Measurements from ENCODE around the gene DQX1. TPM values are rescaled to one million over a fixed set of nuclear protein-coding genes. Genes with fewer than 3 reads are reported as not detected.

The DQX1 gene
- total RNA-seq, 1 experiment from 2014 or later, result 1.3 TPM

DNA sequence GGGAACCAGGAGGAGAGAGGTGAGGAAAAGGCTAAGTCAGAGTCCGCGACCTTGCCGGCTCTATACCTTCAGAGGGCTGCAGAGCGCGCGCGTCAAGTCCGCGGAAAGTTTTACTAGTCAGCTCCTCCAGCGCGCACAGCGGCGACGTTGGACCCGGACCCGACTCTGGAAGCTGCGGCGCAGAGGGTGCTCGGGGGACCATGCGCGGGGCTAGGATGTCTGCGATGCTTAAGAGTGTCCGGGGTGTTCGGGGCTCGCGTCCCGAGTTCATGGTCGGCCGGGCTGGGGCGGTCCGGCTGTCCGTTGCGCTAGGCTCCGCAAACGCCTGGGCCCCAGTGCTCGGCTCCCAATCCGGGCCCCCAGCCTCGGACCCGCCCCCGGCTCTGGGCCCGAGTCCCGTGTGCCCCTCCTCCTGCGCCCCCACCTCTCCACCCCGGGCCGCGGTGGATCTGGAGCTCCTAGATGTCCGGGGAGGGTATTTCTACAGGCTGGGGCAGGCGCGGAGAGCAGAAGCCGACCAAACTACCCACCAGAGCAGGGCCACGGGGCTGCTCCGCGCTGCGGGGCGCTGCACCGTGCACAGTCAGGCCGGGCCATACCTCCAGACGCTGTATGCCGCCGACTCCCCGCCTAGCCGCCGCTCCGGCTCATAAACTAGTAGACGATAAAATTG lies 26.6 kb downstream of the DQX1 start, which contains the start of gene LBX2:
TSS of gene LBX2 (minus strand) at position 337 of the 673 bp plus-strand sequence. CDS start at position 271, 66 bp downstream.
- H3K4me2 ChIP-seq, result peak within 1 kb of the TSS; percentile 88
- H3K9me3 ChIP-seq (ENCODE audit: insufficient read depth, low read depth), result no peaks in the 10 kb centered on the region
- H3K4me3 ChIP-seq, result peak within 1 kb of the TSS; percentile 62
- TF ChIP-seq EZH2 (IDR thresholded peaks at IDR 0.05; ENCODE audit: low read depth), result no peak
- TF ChIP-seq, protein P1, sequence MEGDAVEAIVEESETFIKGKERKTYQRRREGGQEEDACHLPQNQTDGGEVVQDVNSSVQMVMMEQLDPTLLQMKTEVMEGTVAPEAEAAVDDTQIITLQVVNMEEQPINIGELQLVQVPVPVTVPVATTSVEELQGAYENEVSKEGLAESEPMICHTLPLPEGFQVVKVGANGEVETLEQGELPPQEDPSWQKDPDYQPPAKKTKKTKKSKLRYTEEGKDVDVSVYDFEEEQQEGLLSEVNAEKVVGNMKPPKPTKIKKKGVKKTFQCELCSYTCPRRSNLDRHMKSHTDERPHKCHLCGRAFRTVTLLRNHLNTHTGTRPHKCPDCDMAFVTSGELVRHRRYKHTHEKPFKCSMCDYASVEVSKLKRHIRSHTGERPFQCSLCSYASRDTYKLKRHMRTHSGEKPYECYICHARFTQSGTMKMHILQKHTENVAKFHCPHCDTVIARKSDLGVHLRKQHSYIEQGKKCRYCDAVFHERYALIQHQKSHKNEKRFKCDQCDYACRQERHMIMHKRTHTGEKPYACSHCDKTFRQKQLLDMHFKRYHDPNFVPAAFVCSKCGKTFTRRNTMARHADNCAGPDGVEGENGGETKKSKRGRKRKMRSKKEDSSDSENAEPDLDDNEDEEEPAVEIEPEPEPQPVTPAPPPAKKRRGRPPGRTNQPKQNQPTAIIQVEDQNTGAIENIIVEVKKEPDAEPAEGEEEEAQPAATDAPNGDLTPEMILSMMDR (conservative IDR thresholded peaks at IDR 0.05), result no peak
- no peaks in the 10 kb centered on the region for H3K9me2 ChIP-seq (ENCODE audit: insufficient read depth)
- intact Hi-C loops (cut with micrococcal nuclease; ENCODE audit: unreplicated experiment), result no loop called here
- ChIA-PET POLR2A (ENCODE audit: unreplicated experiment) (interaction anchor here (0.5 kb wide), 1 partner anchor 28 kb away, joined by 8 read pairs; no protein-coding TSS in a partner anchor), CTCF (no interaction called here)
- H4K20me1 ChIP-seq (ENCODE audit: insufficient read depth), result no peaks in the 10 kb centered on the region
- peaks cover 10% of the 10 kb centered on the region; the same call in 1 of the 2 replicates for H3K79me2 ChIP-seq (ENCODE audit: low read depth)
- 0 out of 2 replicates have a peak, but pooled peaks cover under 1% of the 10 kb centered on the region for H3K36me3 ChIP-seq (ENCODE audit: low read depth)
- H3K4me1 ChIP-seq (replicated peaks; ENCODE audit: insufficient read depth), result peaks cover 16% of the 10 kb centered on the region
- BruUV-seq (replicated peaks), result no TSS peak
- H3F3A ChIP-seq (ENCODE audit: insufficient read depth, low read depth), result peaks cover 20% of the 10 kb centered on the region; the same call in 1 of the 2 replicates
- H3K27ac ChIP-seq, result no peak within 1 kb of the TSS
- DNase-seq, result no peak
- peak within 1 kb of the TSS; percentile 88 for H2AFZ ChIP-seq
- H3K27me3 ChIP-seq (ENCODE audit: insufficient read depth, low read depth), result no peaks in the 10 kb centered on the region

DNA sequence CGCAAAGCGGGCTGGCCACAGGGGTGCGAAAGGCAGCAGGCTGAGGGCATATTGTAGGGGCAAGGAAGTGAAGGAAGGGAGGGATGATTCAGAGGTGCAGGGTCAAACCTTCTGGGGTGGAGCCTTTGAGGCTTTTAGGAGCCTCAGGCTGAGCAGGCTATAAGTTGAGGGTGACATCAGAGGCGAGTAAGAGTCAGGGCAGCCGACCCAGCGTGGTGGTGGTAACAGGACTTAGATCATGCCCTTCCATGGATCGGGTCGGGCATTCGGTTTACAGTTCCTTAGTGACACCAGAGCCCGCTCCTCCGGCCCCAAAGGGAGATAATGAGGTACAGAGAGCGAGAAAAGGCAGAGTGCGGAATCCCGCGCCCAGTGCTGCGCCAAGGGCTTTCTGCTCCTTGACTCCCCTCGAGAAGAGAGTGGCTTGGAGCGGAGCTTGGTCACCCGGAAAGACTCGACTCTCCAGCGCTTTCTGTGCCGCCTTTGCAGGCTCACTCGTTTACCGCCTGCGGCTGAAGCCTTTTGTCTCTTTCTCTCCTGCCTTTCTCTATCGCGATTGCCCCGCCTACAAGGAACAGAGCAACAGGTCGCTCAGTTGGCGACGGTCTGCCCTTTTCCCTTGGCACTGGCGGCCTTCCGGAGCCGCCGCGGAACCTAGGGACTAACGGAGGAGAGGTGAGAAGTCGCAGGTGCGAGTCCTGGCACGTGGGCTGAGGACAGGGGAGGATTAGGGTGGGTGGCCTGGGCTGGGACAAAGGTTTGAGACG lies 27.3 kb downstream of the DQX1 start:
- TF ChIP-seq, protein P1 (conservative IDR thresholded peaks at IDR 0.05), result no peak
- TF ChIP-seq EZH2 (IDR thresholded peaks at IDR 0.05; ENCODE audit: low read depth), result no peak
- H3K4me1 ChIP-seq (replicated peaks; ENCODE audit: insufficient read depth), result peaks cover 16% of the 10 kb centered on the region
- no peaks in the 10 kb centered on the region for H3K9me3 ChIP-seq (ENCODE audit: insufficient read depth, low read depth)
- peak; percentile 34 to 58 for DNase-seq
- ChIA-PET CTCF (interaction anchor here (0.7 kb wide), 1 partner anchor 90 kb away, joined by 4 read pairs; no protein-coding TSS in a partner anchor), POLR2A (ENCODE audit: unreplicated experiment) (interaction anchor here (0.5 to 0.6 kb wide), 2 partner anchors 27 to 40 kb away, joined by 4 to 8 read pairs; partner anchors contain the start of gene WBP1)
- peak overlapping the region; percentile 88 for H3K4me2 ChIP-seq
- peak overlapping the region; percentile 88 for H2AFZ ChIP-seq
- no peaks in the 10 kb centered on the region for H3K9me2 ChIP-seq (ENCODE audit: insufficient read depth)
- no peaks in the 10 kb centered on the region for H3K27me3 ChIP-seq (ENCODE audit: insufficient read depth, low read depth)
- intact Hi-C loops (cut with micrococcal nuclease; ENCODE audit: unreplicated experiment), result no loop called here
- H3K36me3 ChIP-seq (ENCODE audit: low read depth), result no peaks in the 10 kb centered on the region
- H3K79me2 ChIP-seq (ENCODE audit: low read depth), result peaks cover 10% of the 10 kb centered on the region; the same call in 1 of the 2 replicates
- BruUV-seq (replicated peaks), result TSS peak; percentile 39
- peak overlapping the region; percentile 27; the same call in 1 of the 2 replicates for H3K27ac ChIP-seq
- H3F3A ChIP-seq (ENCODE audit: insufficient read depth, low read depth), result peaks cover 16% of the 10 kb centered on the region; the same call in 1 of the 2 replicates
- no peaks in the 10 kb centered on the region for H4K20me1 ChIP-seq (ENCODE audit: insufficient read depth)
- peak overlapping the region; percentile 62 for H3K4me3 ChIP-seq

All from PC-9 (cell line).